ENCODE measurements around the gene MYD88. TPM values are rescaled to one million over a fixed set of nuclear protein-coding genes. Genes with fewer than 3 reads are reported as not detected.
A peak's percentile ranks its signal among the peaks of the same experiment; 100 is the strongest.
"Not testable (repeated sequence)": the region's sequence is repeated elsewhere in the genome, so short reads cannot be mapped to it uniquely, and the experiment has no call there.

The MYD88 gene
- total RNA-seq, 1 experiment from 2014 or later: 32.7 TPM

DNA sequence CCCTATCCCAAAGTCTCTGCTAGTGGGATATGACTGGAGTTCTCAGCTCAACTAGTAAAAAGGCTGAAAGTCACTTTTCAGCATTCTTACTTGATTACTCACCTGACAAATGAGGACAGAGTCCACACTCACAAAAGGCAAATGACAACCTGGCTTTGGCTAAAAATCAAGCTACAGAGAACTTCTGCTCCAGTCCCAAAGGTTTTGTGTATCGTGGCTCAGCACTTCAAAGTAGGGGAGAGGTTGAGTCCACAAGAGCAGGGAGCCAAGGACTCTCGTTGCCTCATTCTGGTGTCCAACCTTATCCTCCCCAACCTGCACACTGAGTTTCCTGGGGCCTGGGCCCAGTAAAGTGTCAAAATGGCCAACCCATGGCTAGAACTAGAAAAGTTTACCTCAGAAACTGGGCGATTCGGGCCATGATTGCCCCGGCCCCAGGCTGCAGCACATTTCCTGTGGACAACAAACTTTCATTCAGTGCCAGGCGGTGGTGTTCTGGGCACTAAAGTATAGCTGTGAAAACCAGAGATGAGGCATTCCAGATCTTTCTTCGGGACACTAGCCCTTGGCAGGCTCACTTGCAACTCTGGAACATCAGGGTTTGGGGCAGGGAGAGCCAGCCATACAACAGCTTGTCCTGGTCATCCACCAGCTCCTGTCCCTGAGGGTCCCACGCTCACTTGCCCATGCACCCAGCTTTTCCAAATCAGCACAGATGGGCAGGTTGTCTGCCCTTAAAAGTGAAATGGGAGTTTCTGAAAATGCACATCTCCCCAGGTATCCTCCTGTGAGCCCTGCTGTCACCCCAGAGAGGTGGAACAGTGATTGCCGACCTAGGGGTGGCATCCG lies 4.7 kb upstream of the MYD88 start:
- Histone ChIP-seq H3K9me3 (ENCODE audit: control insufficient read depth, insufficient read depth, low read depth, low read length) (no peaks in the 10 kb centered on the region), H3K4me1 (ENCODE audit: control insufficient read depth, insufficient read depth, low read length) (peaks cover 5% of the 10 kb centered on the region), H3K27ac (ENCODE audit: low read length) (no peak overlapping the region), H3K27me3 (ENCODE audit: control insufficient read depth, insufficient read depth, low read length) (no peaks in the 10 kb centered on the region), H3K36me3 (ENCODE audit: control insufficient read depth, insufficient read depth, low read length) (peaks cover 5% of the 10 kb centered on the region), H3K4me3 (ENCODE audit: low read depth in 2 of 2, low read length in 2 of 2) (no peak overlapping the region)
- ChIA-PET POLR2A (no interaction called here), CTCF (no interaction called here)
- no peak for DNase-seq (ENCODE audit: low read depth, low spot score)
- intact Hi-C loops (cut with micrococcal nuclease; ENCODE audit: unreplicated experiment) (no loop called here), in situ Hi-C loops (cut with HindIII; ENCODE audit: low pct_unique_long_range_greater_than_20kb, low sequenced_read_pairs) (no loop called here)
- TF ChIP-seq TCF7L2 (IDR thresholded peaks at IDR 0.05; ENCODE audit: low read depth, low read length): no peak
- TF ChIP-seq SIN3A (IDR thresholded peaks at IDR 0.05; ENCODE audit: borderline replicate concordance, insufficient read depth, low read depth, low read length): no peak
- TF ChIP-seq CTCF (IDR thresholded peaks at IDR 0.05): no peak
- TF ChIP-seq POLR2AphosphoS5 (IDR thresholded peaks at IDR 0.05; ENCODE audit: low read depth, low read length): no peak
- no peak for TF ChIP-seq REST (IDR thresholded peaks at IDR 0.05; ENCODE audit: insufficient read depth in 1 of 2, low read depth in 2 of 2, low read length in 1 of 2)
- TSS peak; percentile 64 for BruUV-seq (replicated peaks)
- no peak for ATAC-seq

GRCh38 chr3:38134517-38135143 lies 3.8 kb upstream of the MYD88 start:
- in situ Hi-C loops (cut with HindIII; ENCODE audit: low pct_unique_long_range_greater_than_20kb, low sequenced_read_pairs); ATAC-seq; H3K36me3 ChIP-seq (ENCODE audit: control insufficient read depth, insufficient read depth, low read length); CTCF ChIA-PET; POLR2A ChIA-PET; DNase-seq (ENCODE audit: low read depth, low spot score); BruUV-seq (replicated peaks); H3K4me1 ChIP-seq (ENCODE audit: control insufficient read depth, insufficient read depth, low read length); H3K4me3 ChIP-seq (ENCODE audit: low read depth in 2 of 2, low read length in 2 of 2); H3K9me3 ChIP-seq (ENCODE audit: control insufficient read depth, insufficient read depth, low read depth, low read length); intact Hi-C loops (cut with micrococcal nuclease; ENCODE audit: unreplicated experiment); H3K27ac ChIP-seq (ENCODE audit: low read length); H3K27me3 ChIP-seq (ENCODE audit: control insufficient read depth, insufficient read depth, low read length): not testable (repeated sequence)

- intact Hi-C loops (cut with micrococcal nuclease; ENCODE audit: unreplicated experiment); DNase-seq (ENCODE audit: low read depth, low spot score); CTCF ChIA-PET; H3K4me1 ChIP-seq (ENCODE audit: control insufficient read depth, insufficient read depth, low read length); BruUV-seq (replicated peaks); ATAC-seq; H3K36me3 ChIP-seq (ENCODE audit: control insufficient read depth, insufficient read depth, low read length); in situ Hi-C loops (cut with HindIII; ENCODE audit: low pct_unique_long_range_greater_than_20kb, low sequenced_read_pairs); H3K9me3 ChIP-seq (ENCODE audit: control insufficient read depth, insufficient read depth, low read depth, low read length); H3K27me3 ChIP-seq (ENCODE audit: control insufficient read depth, insufficient read depth, low read length): not testable (repeated sequence)
- Histone ChIP-seq H3K27ac (ENCODE audit: low read length) (peak overlapping the region; percentile 84), H3K4me3 (ENCODE audit: low read depth in 2 of 2, low read length in 2 of 2) (peak overlapping the region; percentile 81 to 82)
- POLR2A ChIA-PET: interaction anchor here (0.6 kb wide), 1 partner anchor 190 kb away, joined by 4 read pairs; no protein-coding TSS in a partner anchor
Observed at GRCh38 chr3:38135621-38136277, 2.7 kb upstream of the MYD88 start.
